ENCODE data around the gene SLC26A9.

Gene SLC26A9

DNA sequence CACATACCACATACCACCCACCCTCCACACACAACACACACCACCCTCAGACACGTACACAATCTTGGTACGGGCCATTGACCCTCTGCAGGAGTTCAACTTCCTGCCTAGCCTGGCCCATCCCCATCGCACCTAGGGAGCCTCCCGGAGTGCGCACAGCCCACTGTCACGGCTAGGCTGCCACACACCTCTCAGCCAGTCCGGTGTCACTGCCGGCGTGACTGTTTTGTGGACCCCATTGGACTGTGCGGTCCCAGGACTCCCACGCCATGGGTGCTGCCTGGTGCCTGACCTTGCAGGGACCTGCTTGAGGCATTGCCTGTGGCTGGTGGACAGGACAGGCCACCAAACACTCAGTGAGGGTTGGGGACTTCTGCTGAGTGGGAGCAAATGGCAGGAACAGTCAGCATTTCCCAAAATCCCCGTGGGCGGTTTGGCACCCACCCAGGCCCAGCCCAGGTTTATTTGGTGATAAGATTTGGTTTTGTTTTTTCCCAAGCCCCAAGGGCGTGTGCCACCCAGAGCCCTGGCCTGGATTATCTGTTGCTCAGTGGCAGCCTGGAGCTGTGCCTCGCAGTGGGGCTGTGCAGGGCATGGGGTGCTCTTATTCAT, 32.2 kb upstream of the SLC26A9 start:
- H3K4me3 ChIP-seq (ENCODE audit: low read length) = no peak overlapping the region

DNA sequence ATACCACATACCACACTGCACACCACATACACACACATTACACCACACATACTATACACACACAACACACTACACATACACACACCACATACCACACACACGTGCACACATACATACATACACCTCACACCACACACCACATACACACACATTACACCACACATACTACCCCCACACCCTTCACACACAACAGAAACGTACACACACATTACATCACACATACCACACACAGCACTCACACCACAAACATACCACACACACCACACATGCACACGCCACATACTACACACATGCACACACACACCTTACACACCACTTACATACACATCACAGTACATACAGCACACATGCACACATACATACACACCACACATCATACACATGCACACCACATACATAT, 31.5 kb upstream of the SLC26A9 start:
- no peak for DNase-seq (ENCODE audit: low read depth, low spot score)
- no peak overlapping the region for H3K4me3 ChIP-seq (ENCODE audit: low read length)

More for the DNA sequence above, 32.2 kb upstream of the SLC26A9 start:
- DNase-seq (ENCODE audit: low read depth, low spot score) = no peak

DNA sequence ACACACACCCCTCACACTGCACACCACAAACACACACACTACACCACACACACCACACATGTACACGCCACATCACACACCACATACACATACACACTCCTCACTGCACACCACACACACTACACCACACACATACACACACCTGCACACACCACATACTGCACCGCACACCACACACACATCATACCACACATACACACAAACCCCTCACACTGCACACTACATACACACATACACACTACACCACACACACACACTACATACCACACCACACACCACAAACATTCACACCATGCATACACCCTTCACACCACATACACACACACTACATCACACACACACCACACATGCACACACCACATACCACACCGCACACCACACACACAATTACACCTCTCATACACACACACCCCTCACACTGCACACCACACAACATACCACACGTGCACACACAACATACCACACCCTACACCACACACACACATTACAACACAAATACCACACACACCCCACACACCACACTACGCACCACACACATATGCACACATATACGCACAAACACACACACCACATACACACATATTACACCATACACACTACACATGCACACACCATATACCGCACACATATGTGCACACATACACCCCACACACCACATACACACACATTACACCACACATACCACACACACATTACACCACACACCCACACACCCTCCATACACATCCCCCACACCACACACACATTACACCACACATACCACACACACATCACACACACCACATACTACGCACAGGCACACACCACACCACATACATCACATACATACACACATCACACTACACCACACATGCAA, 30.3 kb upstream of the SLC26A9 start:
- H3K4me3 ChIP-seq (ENCODE audit: low read length) = no peak overlapping the region
- no peak for DNase-seq (ENCODE audit: low read depth, low spot score)

DNA sequence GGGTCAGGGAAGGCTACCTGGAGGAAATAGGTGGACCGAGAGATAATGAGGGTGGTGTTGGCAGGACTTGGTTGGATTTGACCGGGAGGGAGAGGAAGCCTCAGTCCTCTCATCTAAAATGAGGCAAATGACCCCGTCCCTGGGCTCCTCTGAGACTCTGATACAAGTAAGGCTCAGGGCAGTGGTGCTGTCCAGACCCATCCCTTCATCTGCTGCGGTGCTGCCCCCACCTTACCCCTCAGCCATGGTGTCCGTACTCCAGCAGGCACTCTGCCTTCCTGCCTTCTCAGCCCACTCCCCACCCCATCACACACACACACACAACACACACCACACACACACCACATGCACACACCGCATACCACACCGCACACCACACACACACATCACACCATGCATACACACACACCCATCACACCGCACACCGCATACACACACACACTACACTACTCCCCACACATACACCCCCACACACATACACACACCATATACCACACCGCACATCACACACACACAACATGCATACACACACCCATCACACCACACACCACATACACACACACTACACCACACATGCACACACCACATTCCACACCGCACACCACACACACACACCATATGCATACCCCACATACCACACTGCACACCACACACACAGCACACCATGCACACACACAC, 29.4 kb upstream of the SLC26A9 start:
- DNase-seq (ENCODE audit: low read depth, low spot score) = no peak
- no peak overlapping the region for H3K4me3 ChIP-seq (ENCODE audit: low read length)

DNA sequence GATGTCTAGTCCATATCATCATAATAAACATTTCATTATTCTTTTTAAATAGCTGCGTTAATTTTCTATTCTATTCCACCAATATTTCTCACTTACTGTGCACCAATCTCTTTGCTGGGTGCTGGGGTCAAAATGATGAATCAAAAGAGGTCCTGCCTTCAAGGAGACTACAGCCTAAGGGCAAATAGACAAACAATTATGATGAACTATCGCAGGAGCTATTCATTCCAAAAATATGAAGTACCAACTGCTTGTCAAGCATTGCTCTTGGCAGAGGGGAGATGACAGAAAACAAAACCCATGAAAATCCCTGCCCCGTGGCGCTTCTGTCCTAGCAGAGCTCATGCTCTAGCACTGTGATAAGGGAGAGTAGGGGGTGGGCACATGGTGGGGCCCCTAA, 28.8 kb upstream of the SLC26A9 start:
- DNase-seq (ENCODE audit: low read depth, low spot score) = no peak
- H3K4me3 ChIP-seq (ENCODE audit: low read length) = no peak overlapping the region

DNA sequence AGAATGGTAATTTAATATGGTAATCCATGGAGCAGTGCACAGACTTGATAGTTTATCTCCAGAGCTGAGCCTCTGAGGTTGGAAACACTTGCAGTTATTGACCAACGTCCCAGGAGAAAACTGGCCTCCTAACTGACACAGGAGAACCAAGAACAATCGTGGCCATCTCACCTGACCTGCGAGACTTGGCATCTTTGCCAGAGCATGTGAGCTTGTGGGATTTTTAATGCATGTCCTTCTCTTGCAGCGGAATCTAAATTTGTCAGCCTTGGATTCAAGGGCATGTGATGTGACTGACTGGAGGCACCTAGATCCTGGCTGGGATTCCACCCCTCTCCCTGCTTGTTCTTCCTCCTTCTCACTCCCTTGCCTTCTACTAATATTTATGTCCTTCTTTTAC, 27.8 kb upstream of the SLC26A9 start:
- no peak overlapping the region for H3K4me3 ChIP-seq (ENCODE audit: low read length)
- no peak for DNase-seq (ENCODE audit: low read depth, low spot score)

DNA sequence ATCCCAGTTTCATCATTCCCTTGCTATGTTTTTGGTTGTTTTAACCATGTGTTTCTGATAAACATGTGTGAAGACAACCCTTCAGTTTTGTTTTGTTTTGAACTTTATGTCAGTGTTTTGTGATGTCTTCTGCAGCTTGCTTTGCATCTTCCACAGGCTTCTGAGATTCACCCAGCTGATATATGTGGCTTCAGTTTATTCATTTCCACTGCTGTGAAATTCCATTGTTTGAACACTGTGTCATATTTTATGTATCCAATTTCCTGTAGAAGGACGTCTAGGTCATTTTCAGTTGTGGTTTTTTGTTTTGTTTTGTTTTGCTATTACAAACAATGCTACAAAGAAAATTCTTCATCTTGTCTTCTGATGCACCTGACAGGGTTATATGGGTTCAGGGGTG, 27.2 kb upstream of the SLC26A9 start:
- DNase-seq (ENCODE audit: low read depth, low spot score) = no peak
- no peak overlapping the region for H3K4me3 ChIP-seq (ENCODE audit: low read length)

DNA sequence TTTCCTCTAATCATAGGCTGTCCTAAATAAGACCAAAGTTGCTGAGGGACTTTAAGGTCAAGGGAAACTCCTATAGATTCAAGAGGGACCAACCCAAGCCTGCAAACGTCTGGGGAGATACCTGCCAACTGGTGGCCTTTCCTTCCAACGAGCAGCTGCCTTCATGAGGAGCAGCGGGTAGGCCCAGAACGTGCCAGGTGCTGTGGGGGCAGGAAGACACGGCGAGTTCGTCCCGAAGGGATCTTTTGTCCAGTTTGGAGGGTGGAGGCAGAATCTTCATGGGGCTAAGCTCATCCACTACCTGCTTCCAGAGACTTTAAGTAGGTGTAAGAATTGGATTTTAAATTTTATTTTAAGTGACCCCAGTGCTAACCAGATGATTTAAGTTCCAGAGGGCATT, 26.0 kb upstream of the SLC26A9 start:
- no peak overlapping the region for H3K4me3 ChIP-seq (ENCODE audit: low read length)
- no peak for DNase-seq (ENCODE audit: low read depth, low spot score)

DNA sequence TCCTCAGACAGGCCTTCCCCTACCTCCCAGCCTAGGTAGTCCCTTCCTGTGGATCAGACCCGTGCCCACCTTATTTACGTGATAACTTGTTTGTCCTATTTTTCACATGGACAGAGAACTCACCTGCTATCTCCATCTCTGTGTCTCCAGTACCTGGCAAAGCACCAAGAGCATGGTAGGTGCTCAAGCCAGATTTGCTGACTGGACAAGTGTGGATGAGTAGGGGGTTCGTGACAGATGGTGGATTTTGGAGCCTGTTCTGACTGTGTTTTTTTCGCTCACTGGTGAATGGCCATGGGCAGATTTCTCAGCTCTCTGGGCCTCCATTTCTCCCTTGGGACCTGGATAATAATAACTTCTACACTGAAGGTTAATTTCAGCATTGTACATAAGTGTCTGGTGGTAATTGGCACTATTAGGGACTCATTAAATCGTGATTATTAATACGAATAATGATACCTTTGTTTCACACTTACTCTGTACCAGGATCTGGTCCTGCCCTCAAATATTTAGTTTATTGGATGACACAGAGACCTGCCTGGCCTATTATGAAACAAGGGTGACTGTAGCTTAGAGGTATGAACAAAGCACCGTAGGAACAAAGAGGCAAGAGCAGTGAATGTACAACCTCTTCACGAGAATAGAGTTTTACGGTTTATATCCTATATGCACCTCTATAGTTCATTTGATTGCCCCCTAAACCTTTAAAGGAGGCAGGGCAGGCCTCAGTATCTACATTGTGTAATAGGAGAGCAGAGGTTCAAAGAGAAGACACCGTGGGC, 24.5 kb upstream of the SLC26A9 start:
- DNase-seq (ENCODE audit: low read depth, low spot score) = no peak

DNA sequence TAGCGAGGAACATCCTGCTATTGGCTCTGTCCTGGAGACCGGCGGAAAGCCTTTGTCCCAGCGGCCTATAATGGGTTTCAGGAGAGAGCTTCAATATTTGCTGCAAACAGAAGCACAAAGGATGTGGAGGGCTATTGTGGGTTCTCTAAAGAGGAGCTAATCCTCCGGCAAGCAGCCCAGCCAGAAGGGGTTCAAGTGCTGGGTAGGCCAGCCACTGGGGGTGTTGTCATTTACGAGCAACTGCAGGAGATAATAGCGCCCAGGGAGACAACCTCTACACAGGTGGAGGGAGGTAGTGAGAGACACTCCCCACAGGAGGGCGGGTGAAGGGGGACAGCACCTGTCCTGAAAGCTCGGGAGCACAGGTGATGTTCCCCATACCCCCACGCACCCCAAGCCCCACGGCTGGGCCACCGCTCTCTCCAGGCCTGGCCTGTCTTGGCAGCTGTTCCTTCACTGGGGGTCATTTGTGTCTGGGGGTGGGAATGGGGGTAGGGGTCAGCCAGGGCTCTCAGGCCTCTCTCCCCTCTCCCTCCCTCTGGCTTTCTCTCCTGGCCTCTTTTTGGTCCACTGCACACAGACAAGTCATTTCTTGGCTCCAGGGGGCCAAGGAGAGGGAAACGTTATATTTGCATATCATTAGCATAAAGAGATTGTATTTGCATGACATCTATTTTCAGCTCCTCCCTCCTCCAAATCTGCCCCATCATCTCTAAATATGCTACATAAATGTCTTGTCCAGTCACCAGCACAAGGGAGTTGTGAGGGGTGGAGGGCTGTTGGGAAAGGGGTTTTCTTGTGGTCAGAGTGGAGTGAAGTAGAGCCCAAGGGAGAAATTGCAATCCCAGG, 22.0 kb upstream of the SLC26A9 start:
- no peak for DNase-seq (ENCODE audit: low read depth, low spot score)
- H3K4me3 ChIP-seq (ENCODE audit: low read length) = no peak overlapping the region

More for the DNA sequence above, 24.5 kb upstream of the SLC26A9 start:
- no peak overlapping the region for H3K4me3 ChIP-seq (ENCODE audit: low read length)

DNA sequence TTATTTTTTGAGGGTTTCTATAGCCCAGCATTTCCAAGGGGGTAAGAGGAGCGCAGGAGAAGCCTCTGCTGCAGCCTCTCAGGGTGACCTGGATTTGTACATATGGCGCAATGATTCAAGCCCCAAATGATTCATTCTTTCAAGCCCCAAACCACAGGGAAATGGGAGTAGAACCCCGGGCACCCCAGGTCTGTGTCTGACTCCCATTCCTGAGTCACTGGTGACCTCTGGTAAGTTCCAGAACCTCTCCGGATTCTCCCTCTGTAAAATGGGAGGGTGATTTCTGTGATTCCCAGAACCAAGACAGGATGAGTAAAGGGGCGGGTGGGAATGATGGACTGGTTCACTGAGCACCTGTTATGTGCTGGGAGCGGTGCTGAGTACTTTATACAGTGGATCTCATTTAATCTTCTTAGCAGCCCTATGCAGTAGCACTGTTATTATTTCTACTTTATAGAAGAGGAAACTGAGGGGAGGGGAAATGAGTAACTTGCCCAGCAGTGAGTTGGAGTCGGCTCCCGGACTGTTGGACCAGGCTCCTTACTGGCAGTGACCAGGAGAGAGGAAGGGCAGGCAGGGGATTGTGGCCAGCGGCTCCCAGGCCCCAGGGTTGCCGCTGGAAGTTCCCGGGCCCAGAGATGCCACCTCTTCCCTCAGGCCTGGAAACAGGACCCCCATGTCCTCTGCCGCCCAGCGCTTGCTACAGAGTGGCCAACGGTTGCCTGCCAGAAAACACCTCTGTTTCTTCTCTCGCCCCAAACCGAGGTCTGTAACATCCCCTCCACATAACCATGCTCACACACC, 20.3 kb upstream of the SLC26A9 start:
- no peak for DNase-seq (ENCODE audit: low read depth, low spot score)
- no peak overlapping the region for H3K4me3 ChIP-seq (ENCODE audit: low read length)

DNA sequence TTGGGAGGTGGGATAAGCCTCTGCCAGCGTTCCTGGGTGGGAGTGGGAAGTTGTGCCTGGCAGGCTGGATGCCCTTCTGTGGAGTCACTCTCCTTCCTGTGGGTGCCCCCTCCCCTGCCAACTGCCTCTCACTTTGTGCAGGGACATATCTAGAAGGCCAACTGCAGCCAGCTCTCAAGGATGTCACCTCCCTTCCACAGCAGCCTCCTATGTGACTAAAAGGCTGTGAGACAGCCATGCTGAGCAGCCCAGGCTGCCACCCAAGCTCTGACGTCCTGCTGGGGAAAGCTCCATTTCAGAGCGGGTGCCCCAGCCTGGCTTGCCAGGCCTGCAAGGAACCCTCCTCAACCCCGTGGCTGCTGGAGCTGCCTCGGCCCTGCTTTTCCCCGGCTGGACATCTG, 19.6 kb upstream of the SLC26A9 start:
- no peak for DNase-seq (ENCODE audit: low read depth, low spot score)
- no peak overlapping the region for H3K4me3 ChIP-seq (ENCODE audit: low read length)

DNA sequence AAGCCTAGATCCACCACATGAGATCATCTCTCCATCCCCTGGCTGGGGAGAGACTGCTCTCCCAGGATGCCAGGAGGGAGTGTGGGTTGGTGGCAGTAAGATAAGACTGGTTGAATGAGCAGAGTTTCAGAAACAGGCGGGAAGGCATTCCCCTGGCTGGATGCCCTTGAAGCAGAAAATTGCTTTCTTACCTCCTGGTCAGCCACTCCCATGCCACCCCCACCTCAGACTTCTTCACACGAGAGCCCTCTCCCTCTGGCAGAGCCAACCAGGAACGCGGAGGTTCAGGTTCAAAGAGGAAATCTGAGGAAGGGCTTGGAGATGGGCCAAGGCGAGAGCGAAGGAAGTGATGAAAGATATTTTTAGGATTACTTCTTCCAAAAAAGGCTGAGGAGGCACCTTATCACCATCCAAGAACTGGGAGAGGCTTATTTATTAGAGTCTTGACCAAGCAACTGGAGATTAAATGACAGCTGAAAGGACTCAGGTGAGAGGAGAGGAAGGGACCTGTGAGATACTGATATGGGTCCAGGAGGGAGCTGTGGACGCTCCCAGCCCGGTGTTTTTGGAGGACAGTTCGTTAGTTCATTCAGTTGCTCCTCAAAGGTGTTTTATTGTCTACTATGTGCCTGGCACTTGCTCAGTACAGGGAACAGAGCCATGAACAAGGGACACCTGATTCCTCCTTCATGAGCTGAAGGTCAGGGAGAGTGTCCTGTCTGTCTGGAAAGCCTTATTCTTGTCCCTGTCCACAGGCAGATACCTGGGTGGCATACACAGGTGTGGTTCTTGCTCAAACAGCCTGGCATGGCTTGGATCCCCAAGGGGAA, 18.9 kb upstream of the SLC26A9 start:
- no peak overlapping the region for H3K4me3 ChIP-seq (ENCODE audit: low read length)
- DNase-seq (ENCODE audit: low read depth, low spot score) = no peak

DNA sequence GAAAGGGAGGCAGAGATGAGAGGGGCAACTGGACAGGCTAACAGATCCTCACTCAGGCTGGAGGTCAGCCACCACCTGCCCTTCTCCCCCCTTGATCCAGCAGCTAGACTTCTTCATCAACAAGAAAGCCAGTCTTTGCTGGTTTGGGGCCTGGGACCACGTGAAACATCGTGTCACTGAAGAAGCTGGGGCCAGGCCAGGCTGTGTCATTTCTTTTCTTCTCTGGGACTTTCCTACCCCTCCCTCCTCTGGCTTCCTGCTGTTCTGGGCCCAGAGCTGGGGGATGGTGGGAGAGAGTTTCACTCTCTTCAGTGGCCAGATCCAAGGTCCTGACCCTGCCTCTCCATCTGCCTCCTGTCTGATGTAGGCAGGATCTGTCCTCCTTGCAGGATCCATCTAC, 18.1 kb upstream of the SLC26A9 start:
- DNase-seq (ENCODE audit: low read depth, low spot score) = no peak

DNA sequence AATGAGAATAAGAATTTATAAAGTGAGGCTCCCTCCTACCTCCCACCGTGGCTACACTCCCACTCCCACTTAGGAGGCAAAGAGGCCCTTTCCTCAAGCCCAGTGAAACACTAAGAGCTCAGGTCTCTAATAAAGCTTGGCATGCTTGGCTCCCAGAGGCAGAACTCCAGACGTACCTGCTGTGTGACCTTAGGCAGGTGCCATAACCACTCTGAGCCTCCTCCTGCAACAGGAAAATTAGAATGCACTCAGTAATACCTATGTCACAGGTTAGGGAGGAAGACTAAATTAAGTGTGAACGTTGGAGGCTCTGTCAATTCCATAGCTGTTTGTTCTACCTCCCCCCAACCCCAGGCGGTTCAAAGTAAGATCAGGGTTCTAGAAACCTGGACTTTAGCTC, 16.5 kb upstream of the SLC26A9 start:
- no peak for DNase-seq (ENCODE audit: low read depth, low spot score)
- no peak overlapping the region for H3K4me3 ChIP-seq (ENCODE audit: low read length)

More for the DNA sequence above, 18.1 kb upstream of the SLC26A9 start:
- H3K4me3 ChIP-seq (ENCODE audit: low read length) = no peak overlapping the region

DNA sequence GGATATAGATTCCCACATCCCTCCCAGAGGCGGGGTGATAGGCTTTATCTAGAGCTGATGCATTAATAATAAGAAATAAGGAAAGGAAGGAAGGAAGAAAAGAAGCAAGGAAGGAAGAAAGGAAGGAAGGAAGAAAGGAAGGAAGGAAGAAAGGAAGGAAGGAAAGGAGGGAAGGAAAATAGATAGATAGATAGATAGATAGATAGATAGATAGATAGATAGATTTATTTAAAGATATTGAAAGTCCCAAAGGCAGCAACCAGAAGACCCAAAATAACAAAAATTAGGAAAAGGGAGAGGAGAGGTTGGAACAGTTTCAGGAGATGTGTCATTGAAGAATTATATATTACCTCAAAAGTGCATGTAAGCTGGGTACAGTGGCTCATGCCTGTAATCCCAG, 12.2 kb upstream of the SLC26A9 start:
- H3K4me3 ChIP-seq (ENCODE audit: low read length) = no peak overlapping the region
- DNase-seq (ENCODE audit: low read depth, low spot score) = no peak

DNA sequence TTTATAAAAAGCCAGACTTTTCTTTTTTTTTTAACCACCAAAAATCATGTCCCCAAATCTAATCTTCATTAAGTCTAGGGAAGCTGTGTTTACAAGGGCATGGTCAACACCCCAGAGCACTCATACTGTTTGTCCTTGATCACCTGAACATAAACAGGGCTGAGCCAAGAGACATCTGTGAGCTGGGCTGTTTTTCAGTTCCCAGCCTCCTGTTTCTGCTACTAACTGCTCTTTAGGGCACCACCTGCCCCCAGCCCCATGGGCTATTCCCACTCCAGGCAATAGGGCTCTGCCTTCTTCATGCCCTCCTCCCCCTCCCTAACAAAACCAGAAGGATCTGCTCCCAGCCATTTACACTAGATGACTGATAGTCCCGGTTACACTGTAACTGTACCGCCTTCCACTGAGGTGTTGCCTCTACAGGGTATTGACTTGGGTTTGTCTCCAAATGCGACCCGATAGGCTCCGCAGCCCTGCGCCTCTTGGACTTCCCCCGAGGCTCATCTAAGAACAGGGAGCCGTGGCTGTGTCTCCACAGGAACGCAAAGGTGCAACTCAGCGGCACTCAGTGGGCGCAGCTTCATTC, 11.7 kb upstream of the SLC26A9 start:
- no peak for DNase-seq (ENCODE audit: low read depth, low spot score)
- H3K4me3 ChIP-seq (ENCODE audit: low read length) = no peak overlapping the region

All from Jurkat, Clone E6-1 (cell line).